ENCODE measurements around the gene ETNPPL.
"Not testable (repeated sequence)": the region's sequence is repeated elsewhere in the genome, so short reads cannot be mapped to it uniquely, and the experiment has no call there.

Gene ETNPPL

GRCh38 chr4:108751321-108751720 is 11.5 kb downstream of the ETNPPL start:
- no peak for DNase-seq

GRCh38 chr4:108749119-108749518 is 13.7 kb downstream of the ETNPPL start:
- no peak for DNase-seq

GRCh38 chr4:108746511-108746910 is 16.3 kb downstream of the ETNPPL start:
- DNase-seq: no peak

- DNase-seq: no peak
Observed at GRCh38 chr4:108744307-108744706, 18.5 kb downstream of the ETNPPL start.

GRCh38 chr4:108742451-108743420 is 20.1 kb downstream of the ETNPPL start:
- no peak for DNase-seq

- peak; percentile 57 for DNase-seq
Observed at GRCh38 chr4:108738003-108738706, 24.7 kb downstream of the ETNPPL start.

GRCh38 chr4:108731006-108731405 is 31.8 kb downstream of the ETNPPL start:
- no peak for DNase-seq

- no peak for DNase-seq
Observed at GRCh38 chr4:108730579-108730978, 32.3 kb downstream of the ETNPPL start.

GRCh38 chr4:108729731-108730130 is 33.1 kb downstream of the ETNPPL start:
- no peak for DNase-seq

GRCh38 chr4:108725457-108725856 is 37.4 kb downstream of the ETNPPL start:
- no peak for DNase-seq

GRCh38 chr4:108717386-108717785 is 45.5 kb downstream of the ETNPPL start:
- no peak for DNase-seq

- DNase-seq: no peak
Observed at GRCh38 chr4:108716340-108716739, 46.5 kb downstream of the ETNPPL start.

GRCh38 chr4:108714880-108715279 is 48.0 kb downstream of the ETNPPL start:
- DNase-seq: no peak

GRCh38 chr4:108710578-108710977 is 52.3 kb downstream of the ETNPPL start:
- DNase-seq: not testable (repeated sequence)

- DNase-seq: no peak
Observed at GRCh38 chr4:108709722-108710121, 53.1 kb downstream of the ETNPPL start.

- DNase-seq: no peak
Observed at GRCh38 chr4:108709234-108709633, 53.6 kb downstream of the ETNPPL start.

- DNase-seq: no peak
Observed at GRCh38 chr4:108706289-108706688, 56.6 kb downstream of the ETNPPL start.

GRCh38 chr4:108703966-108704365 is 58.9 kb downstream of the ETNPPL start:
- no peak for DNase-seq

GRCh38 chr4:108703370-108703769 is 59.5 kb downstream of the ETNPPL start:
- DNase-seq: no peak

- peak; percentile 42 for DNase-seq
Observed at GRCh38 chr4:108702960-108703359, 59.9 kb downstream of the ETNPPL start.

GRCh38 chr4:108700081-108700757 is 62.6 kb downstream of the ETNPPL start:
- peak; percentile 86 for DNase-seq

- no peak for DNase-seq
Observed at GRCh38 chr4:108696160-108696559, 66.7 kb downstream of the ETNPPL start.

GRCh38 chr4:108695062-108695461 is 67.8 kb downstream of the ETNPPL start:
- DNase-seq: no peak
